HCT116 (cell line): ENCODE measurements around the gene NSMF. TPM values are rescaled to one million over a fixed set of nuclear protein-coding genes. Genes with fewer than 3 reads are reported as not detected.

ENCODE experiments used
- ATAC-seq: fragments of 200-7000 bp; cut with Tn5 transposase; 2 replicates; pipeline ENCODE4 v1.9.1; 2020; ENCODE audit warnings: mild to moderate bottlenecking, moderate library complexity
- BruUV-seq: library from RNA; stranded (reverse); fragments of 400-500 nt; replicated peaks from 2 replicates; lab custom pipeline; 2021; lab: Mats Ljungman, UMichigan
- CTCF ChIA-PET: fragments of 300-600 bp; sonication (Branson Sonifier 250); formaldehyde crosslinking; loops from one replicate; lab custom pipeline; 2021; ENCODE audit warnings: antibody characterized with exemption; lab: Charles Lee
- POLR2A ChIA-PET: fragments of 300-600, 350-600 bp; sonication (Branson Sonifier 250); formaldehyde crosslinking; loops from one replicate; lab custom pipeline; 2021; ENCODE audit warnings: antibody characterized with exemption; lab: Charles Lee
- RAD21 ChIA-PET, 2 experiments: fragments of 300-600 bp; sonication (Branson Sonifier 250); formaldehyde crosslinking; loops; one replicate each; lab custom pipeline; 2023; ENCODE audit warnings: low total read pairs in 2 of 2; ENCODE audit not compliant: uncharacterized antibody in 2 of 2, unreplicated experiment in 2 of 2, low non-redundant PET in 1 of 2; lab: Charles Lee
- DNase-seq: peaks from one replicate; pipeline ENCODE4 v3.0.0-alpha.2; 2010; ENCODE audit warnings: low read depth, low spot score
- H2AFZ ChIP-seq: fragments of 200-600 bp; shearing (Covaris generic), sonication (generic); 2 replicates; pipeline ENCODE4 v1.6.1; 2017; ENCODE audit warnings: low read depth, mixed run types, mixed read lengths, antibody characterized with exemption, low read length; ENCODE audit not compliant: poor library complexity, severe bottlenecking
- H3K27ac ChIP-seq: 2 replicates; pipeline ENCODE4 v1.5.1; 2012; ENCODE audit warnings: low read depth, low read length
- H3K27me3 ChIP-seq: fragments of 200-600 bp; sonication (generic); 2 replicates; pipeline ENCODE4 v1.6.1; 2016; ENCODE audit warnings: mixed run types, low read length, mixed read lengths; ENCODE audit not compliant: insufficient read depth
- H3K36me3 ChIP-seq, 2 experiments: fragments of 200-500 bp in 1 of 2; fragments of 200-600 bp in 1 of 2; sonication (Bioruptor generic) in 1 of 2; sonication (generic) in 1 of 2; 2 replicates each; pipeline versions ENCODE4 v1.5.1 to v1.6.1; 2014 to 2016; ENCODE audit warnings: low read length in 2 of 2, inconsistent platforms in 1 of 2, mixed read lengths in 1 of 2, mixed run types in 1 of 2; ENCODE audit not compliant: insufficient read depth in 2 of 2, control insufficient read depth in 1 of 2
- H3K4me1 ChIP-seq, 2 experiments: fragments of 200-600 bp in 1 of 2; sonication (generic) in 1 of 2; 2 replicates each; pipeline versions ENCODE4 v1.5.1 to v1.6.1; 2012 to 2017; ENCODE audit warnings: low read length in 2 of 2, inconsistent platforms in 1 of 2, mild to moderate bottlenecking in 1 of 2, mixed read lengths in 1 of 2, mixed run types in 1 of 2, moderate library complexity in 1 of 2; ENCODE audit not compliant: insufficient read depth in 2 of 2, control insufficient read depth in 1 of 2
- H3K4me2 ChIP-seq: fragments of 200-600 bp; sonication (generic); 2 replicates; pipeline ENCODE4 v1.6.1; 2017; ENCODE audit warnings: mixed run types, low read length, mixed read lengths
- H3K4me3 ChIP-seq, 2 experiments: fragments of 200-600 bp in 1 of 2; sonication (generic) in 1 of 2; replicated peaks in 1 of 2; 2 replicates each; pipeline ENCODE4 v1.5.1; 2011 to 2016; ENCODE audit warnings: low read length in 2 of 2, control low read depth in 1 of 2, low read depth in 1 of 2, mild to moderate bottlenecking in 1 of 2, mixed read lengths in 1 of 2, mixed run types in 1 of 2
- H3K79me2 ChIP-seq: fragments of 200-600 bp; sonication (generic); 2 replicates; pipeline ENCODE4 v1.6.1; 2017; ENCODE audit warnings: mild to moderate bottlenecking, mixed run types, low read length, moderate library complexity, mixed read lengths; ENCODE audit not compliant: insufficient read depth
- H3K9ac ChIP-seq: fragments of 200-600 bp; sonication (generic); 2 replicates; pipeline ENCODE4 v1.6.1; 2016; ENCODE audit warnings: low read length, mixed read lengths
- H3K9me2 ChIP-seq: fragments of 200-600 bp; sonication (generic), shearing (Covaris generic); 2 replicates; pipeline ENCODE4 v1.6.1; 2017; ENCODE audit warnings: mixed run types, mild to moderate bottlenecking, moderate library complexity; ENCODE audit not compliant: insufficient read depth
- H3K9me3 ChIP-seq, 2 experiments: fragments of 200-500 bp in 1 of 2; fragments of 200-600 bp in 1 of 2; sonication (Bioruptor generic) in 1 of 2; sonication (generic) in 1 of 2; 2 replicates each; pipeline ENCODE4 v1.6.1; 2014 to 2017; ENCODE audit warnings: low read length in 2 of 2, mixed read lengths in 2 of 2, inconsistent platforms in 1 of 2, low read depth in 1 of 2, mild to moderate bottlenecking in 1 of 2, mixed run types in 1 of 2, moderate library complexity in 1 of 2; ENCODE audit not compliant: control insufficient read depth in 1 of 2, insufficient read depth in 1 of 2
- H4K20me1 ChIP-seq: fragments of 200-600 bp; sonication (generic), shearing (Covaris generic); 2 replicates; pipeline ENCODE4 v1.6.1; 2017; ENCODE audit warnings: mixed run types, mild to moderate bottlenecking, moderate library complexity; ENCODE audit not compliant: insufficient read depth
- MAX ChIP-seq: IDR thresholded peaks from 2 replicates; pipeline ENCODE4 v1.6.1; 2012
- POLR2AphosphoS5 ChIP-seq: IDR thresholded peaks from 2 replicates; pipeline ENCODE4 v1.6.1; 2011; ENCODE audit warnings: mild to moderate bottlenecking, low read depth, low read length, moderate library complexity
- RAD21 ChIP-seq: IDR thresholded peaks from 2 replicates; pipeline ENCODE4 v1.6.1; 2012; ENCODE audit warnings: low read depth, mild to moderate bottlenecking
- SP1 ChIP-seq: IDR thresholded peaks from 2 replicates; pipeline ENCODE4 v1.6.1; 2012; ENCODE audit warnings: low read depth
- intact Hi-C: fragments of 100-400 bp; cut with micrococcal nuclease; formaldehyde crosslinking; loops from 2 replicates; pipeline ENCODE4 v1.10.0; 2022
- total RNA-seq: library from RNA; stranded (reverse); gene quantifications from one replicate; pipeline ENCODE4 v1.2.1, GENCODE V29; 2021; ENCODE audit not compliant: unreplicated experiment

NSMF gene
- total RNA-seq, 1 experiment from 2014 or later, result 81.9 TPM

DNA sequence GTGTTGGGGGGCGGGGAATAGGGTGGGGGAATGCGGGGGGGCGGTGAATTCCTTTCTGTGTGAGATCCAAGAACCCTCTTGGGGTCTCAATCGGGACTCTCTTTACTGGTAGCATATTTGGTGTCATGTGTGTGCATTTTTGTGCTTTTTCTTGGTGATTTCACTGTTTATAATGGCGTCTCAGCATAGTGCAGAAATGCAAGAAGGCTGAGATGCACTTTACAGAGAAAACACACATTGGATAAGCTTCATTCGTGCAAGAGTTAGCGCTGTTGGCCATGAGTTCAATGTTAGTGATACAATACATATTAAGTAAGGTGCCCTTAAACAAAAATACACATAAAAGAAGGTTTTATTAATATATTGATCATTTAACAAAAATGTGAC lies 17.2 kb downstream of the NSMF start:
- Histone ChIP-seq H3K4me2 (peak overlapping the region; percentile 89), H3K9ac (peak overlapping the region; percentile 23; the same call in 1 of the 2 replicates), H3K9me2 (no peaks in the 10 kb centered on the region), H3K27me3 (no peaks in the 10 kb centered on the region), H3K9me3 (no peaks in the 10 kb centered on the region), H3K79me2 (no peaks in the 10 kb centered on the region), H4K20me1 (no peaks in the 10 kb centered on the region), H3K36me3 (no peaks in the 10 kb centered on the region), H3K4me1 (peaks cover 21 to 44% of the 10 kb centered on the region in 2 experiments), H3K4me3 (peak overlapping the region; percentile 26 to 33; a peak in 3 of 4 replicates), H3K27ac (no peak overlapping the region), H2AFZ (peak overlapping the region; percentile 97)
- ATAC-seq (0 out of 2 replicates have a peak, but pooled peaks have one; percentile 0), DNase-seq (no peak)
- CTCF ChIA-PET, result interaction anchor here (1.5 kb wide), 1 partner anchor 19 kb away, joined by 10 read pairs; the partner anchor contains the start of genes EXD3 and NOXA1
- POLR2A ChIA-PET, result interaction anchor here (0.9 to 1.2 kb wide), 3 partner anchors 12 to 201 kb away, joined by 3 read pairs; partner anchors contain the start of gene TUBB4B
- RAD21 ChIA-PET, result interaction anchor here in 1 of 2 experiments (0.7 kb wide), 1 partner anchor 19 kb away, joined by 3 read pairs; the partner anchor contains the start of gene EXD3
- no TSS peak for BruUV-seq
- no peak for TF ChIP-seq POLR2AphosphoS5
- TF ChIP-seq SP1, result 0 out of 2 replicates have a peak, but pooled peaks have one; percentile 8
- intact Hi-C loops, result no loop called here

DNA sequence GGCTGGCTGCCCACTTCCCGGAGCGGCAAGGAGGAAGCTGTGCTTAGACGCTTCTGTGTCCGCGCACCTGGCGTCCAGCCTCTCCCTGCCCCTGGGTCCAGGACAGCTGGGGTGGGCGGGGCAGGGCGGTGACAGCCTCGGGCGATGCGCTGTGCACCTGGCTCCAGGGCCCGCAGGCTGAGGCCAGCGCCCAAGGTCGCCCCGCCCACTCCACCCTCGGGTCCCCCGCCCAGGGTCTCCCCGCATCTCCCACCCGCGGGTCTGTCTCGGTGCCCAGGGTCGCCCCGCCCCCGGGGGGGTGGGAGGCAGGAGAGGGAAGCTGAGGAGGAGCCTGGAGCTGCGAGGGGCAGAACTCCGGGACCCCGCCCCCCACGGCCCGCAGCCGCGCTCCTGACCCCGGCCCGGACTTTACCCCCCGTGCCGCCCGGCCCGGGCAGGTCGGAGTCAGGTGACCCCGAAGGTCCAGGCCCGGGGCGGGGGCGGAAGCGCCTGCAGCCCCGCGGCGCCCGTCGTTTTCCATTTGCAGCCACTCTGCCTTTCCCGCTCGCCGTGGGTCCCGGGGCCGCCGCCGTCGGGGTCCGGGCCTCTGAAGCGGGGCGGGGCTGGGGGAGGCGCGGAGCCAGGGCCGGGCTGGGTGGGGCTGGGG lies 17.7 kb downstream of the NSMF start, which contains the start of gene ENTPD8:
Gene ENTPD8, minus strand, starts transcription at position 69 of the 646 bp plus-strand sequence. CDS start 3,072 bp downstream, outside the sequence.
- Histone ChIP-seq H3K9me2 (no peaks in the 10 kb centered on the region), H3K27me3 (no peaks in the 10 kb centered on the region), H3K4me2 (peak within 1 kb of the TSS; percentile 89), H3K9me3 (no peaks in the 10 kb centered on the region), H3K36me3 (no peaks in the 10 kb centered on the region), H3K9ac (peak within 1 kb of the TSS; percentile 23; the same call in 1 of the 2 replicates), H3K79me2 (no peaks in the 10 kb centered on the region), H3K4me3 (peak within 1 kb of the TSS; percentile 35 to 57), H2AFZ (peak within 1 kb of the TSS; percentile 97), H4K20me1 (no peaks in the 10 kb centered on the region), H3K4me1 (peaks cover 26 to 47% of the 10 kb centered on the region in 2 experiments), H3K27ac (peak within 1 kb of the TSS; percentile 45; the same call in 1 of the 2 replicates)
- TF ChIP-seq MAX (0 out of 2 replicates have a peak, but pooled peaks have one; percentile 16), RAD21 (no peak)
- ChIA-PET POLR2A (interaction anchor here (0.6 to 1.2 kb wide), 6 partner anchors 9 to 201 kb away, joined by 3 to 4 read pairs (median 3); partner anchors contain the start of genes NSMF and TUBB4B), RAD21 (interaction anchor here in 1 of 2 experiments (0.7 kb wide), 1 partner anchor 19 kb away, joined by 3 read pairs; the partner anchor contains the start of gene EXD3), CTCF (interaction anchor here (1.5 kb wide), 1 partner anchor 18 kb away, joined by 10 read pairs; the partner anchor contains the start of genes EXD3 and NOXA1)
- DNase-seq, result no peak
- intact Hi-C loops, result no loop called here
- peak; percentile 83 for ATAC-seq
- no TSS peak for BruUV-seq
